Hepatocyte (in vitro differentiated cells): Measurements from ENCODE around the gene CLSTN3.

Experiments
- CTCF ChIP-seq: fragments of 200-600 bp; sonication (generic); IDR thresholded peaks from 2 replicates; pipeline ENCODE4 v1.5.1; 2016; ENCODE audit warnings: antibody characterized with exemption, mild to moderate bottlenecking; ENCODE audit not compliant: poor library complexity
- EZH2 ChIP-seq: fragments of 200-600 bp; sonication (generic); IDR thresholded peaks from 2 replicates; pipeline ENCODE4 v1.6.1; 2016; ENCODE audit warnings: antibody characterized with exemption, mild to moderate bottlenecking, borderline replicate concordance
- EZH2phosphoT487 ChIP-seq: fragments of 200-600 bp; sonication (generic); IDR thresholded peaks from one replicate; pipeline ENCODE4 v1.6.1; 2018; ENCODE audit warnings: antibody characterized with exemption, mild to moderate bottlenecking, low read depth, moderate library complexity; ENCODE audit not compliant: unreplicated experiment, severe bottlenecking

DNA sequence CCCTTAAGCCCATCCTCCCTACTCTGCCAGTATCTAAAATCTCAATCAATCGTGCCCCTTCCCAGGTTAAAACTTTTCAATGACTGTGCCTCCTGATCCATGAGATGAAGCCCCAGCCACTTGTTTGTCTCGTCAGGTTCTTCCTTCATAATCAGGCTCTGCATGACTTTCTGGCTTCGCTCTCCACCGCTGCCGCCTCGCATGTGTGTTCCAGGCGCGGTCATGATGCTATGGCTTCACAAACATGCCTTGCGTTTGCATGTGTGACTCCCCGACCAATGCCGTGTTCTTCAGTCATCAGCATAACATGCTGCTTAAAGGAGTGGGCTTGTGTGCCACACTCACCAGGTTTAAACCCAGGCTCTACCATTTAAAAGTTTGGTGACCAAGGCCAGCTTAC lies 16.2 kb upstream of the CLSTN3 start:
- TF ChIP-seq CTCF: no peak
- TF ChIP-seq EZH2: no peak
- TF ChIP-seq EZH2phosphoT487: no peak
